GM18858 (cell line): ENCODE measurements around the gene ERG.

Experiments used
- ATAC-seq: cut with Tn5 transposase; IDR thresholded peaks from one replicate; pipeline ENCODE4 v1.9.1; 2021; ENCODE audit not compliant: unreplicated experiment

ERG gene

DNA sequence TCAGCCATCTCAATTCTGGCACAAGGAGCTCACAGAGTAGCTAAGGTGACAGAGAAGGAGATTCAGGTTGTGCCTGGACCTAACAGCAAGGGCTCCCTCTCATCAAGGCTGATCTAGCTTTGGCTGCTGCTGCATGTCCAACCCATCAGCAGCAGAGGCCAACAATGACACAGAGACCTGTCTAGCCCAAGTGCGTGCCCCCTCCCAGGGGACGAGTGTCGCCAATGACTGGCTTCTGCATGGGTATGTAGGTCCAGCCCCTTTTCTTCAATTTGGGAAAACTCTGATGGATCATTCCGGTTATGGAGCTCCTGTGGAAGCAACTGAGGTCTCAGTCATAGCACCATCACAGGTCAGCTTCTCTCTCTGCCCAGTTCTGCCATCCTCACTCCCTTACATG lies 158.1 kb downstream of the ERG start:
- no peak for ATAC-seq

- no peak for ATAC-seq
Measured at GRCh38 chr21:38337793-38338192, 160.5 kb downstream of the ERG start.

- no peak for ATAC-seq
Measured at GRCh38 chr21:38334866-38335265, 163.4 kb downstream of the ERG start.

DNA sequence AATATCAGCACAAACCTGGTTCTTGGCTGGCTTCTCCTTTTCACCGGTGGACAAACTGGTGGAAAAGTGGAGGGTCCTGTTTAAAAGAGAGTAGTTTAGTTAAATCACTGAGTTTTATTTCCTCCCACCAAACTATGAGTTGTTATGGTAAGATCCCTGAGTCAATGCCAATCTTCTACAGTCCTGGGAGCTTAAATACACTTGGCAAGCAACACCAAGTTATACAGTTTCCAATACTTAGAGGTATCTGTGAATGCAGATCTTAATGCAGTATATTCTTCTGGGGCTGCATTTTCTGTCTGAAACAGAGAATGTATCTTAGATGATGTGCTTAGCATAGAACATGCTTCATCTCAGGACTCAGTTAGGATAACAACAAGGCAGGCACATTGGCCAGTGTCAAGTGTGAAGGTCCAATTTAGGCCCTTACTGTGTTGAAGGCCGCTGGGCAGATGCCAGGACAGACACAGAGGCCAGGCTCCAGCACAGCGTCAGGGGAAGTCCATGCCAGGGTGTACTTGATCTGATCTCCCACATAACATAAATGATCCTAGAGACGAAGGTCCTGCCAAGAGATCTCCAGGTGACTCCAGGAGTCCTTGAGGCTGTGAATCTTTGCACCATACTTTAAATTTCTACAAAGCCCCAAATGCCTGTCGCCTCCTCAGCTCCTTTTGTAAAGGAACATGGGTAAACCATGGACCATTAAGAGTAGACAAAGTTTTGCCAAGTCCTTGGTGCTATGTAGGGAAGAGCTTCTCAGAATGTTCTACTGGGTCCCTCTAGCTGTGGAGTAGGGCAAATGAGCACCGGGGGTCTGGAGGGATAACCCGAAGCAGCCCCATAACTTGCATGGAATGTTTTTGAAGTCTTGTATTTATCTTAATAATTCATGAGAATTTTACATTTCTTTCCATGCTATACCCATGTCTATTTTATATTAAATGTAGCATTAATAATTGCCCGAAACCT lies 164.7 kb downstream of the ERG start:
- ATAC-seq = no peak

GRCh38 chr21:38330666-38331065 lies 167.6 kb downstream of the ERG start:
- no peak for ATAC-seq
